ENCODE measurements around the gene SRD5A3. TPM values are rescaled to one million over a fixed set of nuclear protein-coding genes. Genes with fewer than 3 reads are reported as not detected.
"Not testable (repeated sequence)": the region's sequence is repeated elsewhere in the genome, so short reads cannot be mapped to it uniquely, and the experiment has no call there.

The SRD5A3 gene
- total RNA-seq, 1 donor from 2014 or later: 9.7 TPM

- TF ChIP-seq CTCF (conservative IDR thresholded peaks at IDR 0.05; ENCODE audit: low read depth, low read length): no peak
- no peak overlapping the region for H3K4me3 ChIP-seq (ENCODE audit: low read depth, low read length)
- DNase-seq (ENCODE audit: low read depth): no peak
Observed at GRCh38 chr4:55354648-55355047, 8.6 kb downstream of the SRD5A3 start.

GRCh38 chr4:55355555-55355954, 9.5 kb downstream of the SRD5A3 start:
- DNase-seq (ENCODE audit: low read depth): no peak
- no peak for TF ChIP-seq CTCF (conservative IDR thresholded peaks at IDR 0.05; ENCODE audit: low read depth, low read length)
- no peak overlapping the region for H3K4me3 ChIP-seq (ENCODE audit: low read depth, low read length)

- H3K4me3 ChIP-seq (ENCODE audit: low read depth, low read length): no peak overlapping the region
- no peak for TF ChIP-seq CTCF (conservative IDR thresholded peaks at IDR 0.05; ENCODE audit: low read depth, low read length)
- DNase-seq (ENCODE audit: low read depth): no peak
Observed at GRCh38 chr4:55356991-55357461, 11.0 kb downstream of the SRD5A3 start.

GRCh38 chr4:55358246-55358645, 12.2 kb downstream of the SRD5A3 start:
- no peak overlapping the region for H3K4me3 ChIP-seq (ENCODE audit: low read depth, low read length)
- no peak for TF ChIP-seq CTCF (conservative IDR thresholded peaks at IDR 0.05; ENCODE audit: low read depth, low read length)
- DNase-seq (ENCODE audit: low read depth): no peak

- no peak for DNase-seq (ENCODE audit: low read depth)
- no peak overlapping the region for H3K4me3 ChIP-seq (ENCODE audit: low read depth, low read length)
- TF ChIP-seq CTCF (conservative IDR thresholded peaks at IDR 0.05; ENCODE audit: low read depth, low read length): no peak
Observed at GRCh38 chr4:55358668-55359067, 12.6 kb downstream of the SRD5A3 start.

- TF ChIP-seq CTCF (conservative IDR thresholded peaks at IDR 0.05; ENCODE audit: low read depth, low read length): no peak
- no peak overlapping the region for H3K4me3 ChIP-seq (ENCODE audit: low read depth, low read length)
- DNase-seq (ENCODE audit: low read depth): no peak
Observed at GRCh38 chr4:55359397-55359916, 13.4 kb downstream of the SRD5A3 start.

- not testable (repeated sequence) for H3K4me3 ChIP-seq (ENCODE audit: low read depth, low read length); DNase-seq (ENCODE audit: low read depth)
Observed at GRCh38 chr4:55362938-55363337, 16.9 kb downstream of the SRD5A3 start.
